Stimulated activated CD4-positive, alpha-beta T cell treated with anti-CD3 and anti-CD28 coated beads, Interleukin-1b, Interleukin-23, amount 100 ng/mL, for 1 hour (primary cell): ENCODE results near the gene OSTN.
"Not testable (repeated sequence)": the region's sequence is repeated elsewhere in the genome, so short reads cannot be mapped to it uniquely, and the experiment has no call there.

ENCODE experiments used
- DNase-seq, 2 donors: peaks; one replicate each; pipeline ENCODE4 v3.0.0-alpha.2; 2020; ENCODE audit warnings: low read depth in 2 of 2

OSTN gene

DNA sequence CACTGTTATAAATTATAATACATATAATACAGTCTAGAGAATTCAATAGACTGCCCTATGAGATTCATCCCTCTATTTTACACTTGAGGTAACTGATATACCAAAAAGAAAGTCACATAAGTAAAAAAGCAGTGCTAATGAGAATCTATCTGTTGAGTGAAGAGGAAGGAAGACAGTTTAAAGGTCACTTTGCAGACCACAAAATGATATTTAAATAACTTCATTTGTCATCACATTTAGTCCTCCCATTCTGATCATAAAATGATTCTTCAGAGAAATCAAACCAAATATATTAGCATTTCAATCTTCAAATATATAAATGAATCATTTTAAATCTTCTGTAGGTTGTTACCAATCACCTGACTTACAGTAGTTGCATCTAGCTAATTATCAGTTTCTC lies 69.7 kb downstream of the OSTN start:
- DNase-seq, result no peak

DNA sequence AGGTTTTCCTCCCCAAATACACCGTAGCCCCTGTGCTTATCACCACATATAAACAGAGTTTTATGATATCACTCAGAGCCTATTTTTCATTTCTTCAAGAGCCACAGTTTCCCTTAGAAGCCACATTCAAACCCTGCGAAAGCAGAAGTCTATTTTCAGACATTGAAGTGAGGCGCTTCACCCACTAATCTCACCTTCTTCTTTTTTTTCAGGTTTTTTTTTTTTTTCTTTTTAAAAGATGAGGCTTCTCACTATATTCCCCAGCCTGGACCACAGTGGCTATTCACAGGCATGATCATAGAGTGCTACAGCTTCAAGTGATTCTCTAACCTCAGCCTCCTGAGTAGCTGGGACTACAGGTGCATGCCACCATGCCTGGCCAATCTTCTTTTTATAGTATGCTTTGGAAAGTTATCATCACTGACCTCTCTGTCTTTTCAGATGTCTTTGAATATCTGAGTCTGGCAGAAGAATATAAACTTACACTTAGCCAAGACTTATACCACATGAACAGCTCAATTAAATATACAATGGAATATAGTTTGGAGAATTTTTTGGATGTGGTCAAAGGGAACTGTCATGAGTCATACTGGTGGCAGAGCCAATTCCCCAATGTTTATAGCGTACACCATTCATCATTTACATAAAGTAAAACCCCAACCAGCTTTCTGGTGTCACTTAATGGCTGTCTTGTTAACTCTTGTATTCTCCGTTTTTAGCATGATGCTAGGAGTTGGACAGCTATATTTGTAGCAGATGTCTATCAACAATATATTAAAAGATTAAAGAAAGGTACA lies 70.4 kb downstream of the OSTN start:
- no peak for DNase-seq

GRCh38 chr3:191275244-191275643 lies 76.2 kb downstream of the OSTN start:
- not testable (repeated sequence) for DNase-seq

- DNase-seq, result no peak
Observed at GRCh38 chr3:191275751-191276150, 76.7 kb downstream of the OSTN start.

DNA sequence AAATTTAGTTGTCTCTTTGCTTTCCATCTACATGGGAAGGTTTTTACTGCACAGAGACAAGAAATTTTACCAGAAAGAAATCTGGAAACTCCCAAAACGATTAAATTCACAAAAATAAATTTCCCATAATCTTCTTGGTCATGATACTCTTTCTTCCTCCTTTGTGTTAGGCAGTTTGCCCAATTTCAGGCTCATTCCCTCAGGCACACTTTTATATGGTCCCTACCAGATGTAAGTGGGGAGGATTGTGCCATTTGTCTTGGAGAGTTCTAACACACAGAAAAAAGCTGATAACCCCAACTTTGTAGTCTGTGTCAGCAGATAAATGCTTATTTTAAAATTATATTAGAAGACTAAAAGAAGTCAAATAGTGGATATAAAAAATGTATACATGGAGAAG lies 81.1 kb downstream of the OSTN start:
- no peak for DNase-seq

GRCh38 chr3:191280882-191281281 lies 81.8 kb downstream of the OSTN start:
- DNase-seq, result no peak

DNA sequence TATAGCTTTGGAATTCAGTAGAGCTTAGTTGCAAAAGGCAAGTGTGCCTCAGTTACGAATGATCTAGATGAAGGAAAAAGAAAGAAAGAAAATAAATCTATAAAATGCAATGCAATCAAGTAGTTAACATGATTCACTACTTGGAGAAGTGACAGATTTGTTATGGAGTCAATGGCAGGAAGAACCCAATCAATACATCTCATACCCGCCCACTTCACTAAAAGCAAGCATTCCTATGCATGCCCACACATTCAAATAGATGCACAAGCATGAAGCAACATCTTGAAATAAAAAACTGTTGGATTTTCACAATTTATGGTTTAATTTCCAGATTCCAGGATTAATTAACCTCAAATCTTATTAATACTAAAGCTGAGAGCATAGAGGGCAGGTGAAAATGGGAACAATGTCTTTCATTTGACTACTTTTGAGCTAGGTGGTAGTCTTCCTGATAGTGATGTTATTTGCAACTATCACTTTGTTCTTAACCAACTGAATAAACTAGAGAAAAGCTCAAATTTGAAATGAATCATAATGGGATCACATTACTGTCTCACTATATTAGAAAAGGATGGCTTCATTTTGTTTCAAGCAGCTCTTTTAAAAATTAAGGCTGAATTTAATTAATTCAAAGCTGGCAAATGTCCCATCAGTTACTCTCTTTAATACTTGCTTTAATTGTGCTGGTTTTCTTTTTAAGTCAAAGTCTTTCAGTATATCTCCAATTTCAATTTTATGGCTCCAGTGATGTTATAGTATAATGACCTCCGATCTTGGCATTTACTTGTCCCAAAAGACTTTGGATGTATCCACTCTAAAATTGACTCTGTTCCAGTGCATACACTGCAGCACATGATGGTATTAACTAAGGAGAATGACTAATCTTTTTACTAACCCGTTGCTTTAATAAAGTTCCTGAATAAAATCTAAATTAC lies 83.5 kb downstream of the OSTN start:
- no peak for DNase-seq

DNA sequence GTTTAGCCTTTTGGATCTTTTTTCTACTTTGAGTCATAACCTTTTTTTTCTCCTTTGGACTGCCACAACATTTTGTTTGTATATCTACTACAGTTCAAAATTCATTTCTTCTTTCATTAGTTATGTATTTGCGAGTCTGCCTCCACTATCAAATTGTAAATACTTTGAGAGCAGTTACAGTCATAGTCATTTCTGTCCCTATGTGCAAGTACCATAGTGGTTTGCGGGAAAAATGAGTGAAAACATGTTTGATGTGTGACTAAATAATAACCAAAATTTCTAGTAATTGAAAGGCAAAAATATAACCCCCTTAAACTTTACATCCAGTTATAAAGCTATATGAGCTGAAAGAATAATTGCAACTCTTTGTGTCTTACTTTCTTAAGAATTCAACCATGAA lies 84.4 kb downstream of the OSTN start:
- no peak for DNase-seq

- DNase-seq, result no peak
Observed at GRCh38 chr3:191290311-191291025, 91.4 kb downstream of the OSTN start.

- no peak for DNase-seq
Observed at GRCh38 chr3:191292243-191293015, 93.4 kb downstream of the OSTN start.

DNA sequence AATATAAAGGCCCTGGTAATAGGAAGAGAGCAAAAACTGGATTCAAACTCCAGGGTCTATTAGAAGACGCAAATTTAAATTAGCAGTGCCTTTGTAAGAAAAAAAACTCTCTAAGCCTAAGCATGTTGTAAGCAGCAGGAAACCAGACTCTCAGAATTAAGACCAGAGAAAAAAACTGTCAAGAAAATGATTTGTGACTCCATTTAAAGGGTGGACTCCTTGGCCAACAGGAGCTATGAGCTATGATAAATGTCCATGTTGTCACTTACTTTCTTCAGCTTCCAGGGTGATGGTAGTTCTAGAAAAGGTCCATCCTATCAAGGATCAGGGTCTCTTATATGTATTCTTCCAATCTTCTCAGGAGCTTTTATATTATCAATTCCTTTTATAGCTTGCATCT lies 95.2 kb downstream of the OSTN start:
- DNase-seq, result no peak

DNA sequence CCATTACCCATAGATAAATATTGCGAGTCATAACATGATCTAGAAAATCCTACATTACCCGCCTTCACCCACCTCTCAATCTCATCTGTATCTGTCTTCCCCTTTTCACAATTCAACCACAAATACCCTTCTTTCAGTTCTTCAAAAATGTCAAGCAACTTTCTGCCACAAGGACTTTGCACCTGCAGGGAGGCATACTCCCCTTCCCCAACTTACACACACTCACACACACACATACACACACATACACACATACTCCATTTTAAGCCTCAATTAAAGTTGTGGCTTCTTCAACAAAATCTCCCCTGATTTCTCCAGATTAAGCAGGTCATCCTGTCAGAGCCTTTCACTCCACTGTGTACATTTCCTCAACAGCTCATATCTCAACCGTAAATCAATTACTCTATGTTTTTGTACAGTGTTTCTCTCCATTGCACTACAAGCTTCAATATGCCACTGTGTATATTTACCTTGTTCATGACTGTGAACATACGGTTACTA lies 97.0 kb downstream of the OSTN start:
- no peak for DNase-seq

GRCh38 chr3:191298846-191299245 lies 99.8 kb downstream of the OSTN start:
- DNase-seq, result no peak

DNA sequence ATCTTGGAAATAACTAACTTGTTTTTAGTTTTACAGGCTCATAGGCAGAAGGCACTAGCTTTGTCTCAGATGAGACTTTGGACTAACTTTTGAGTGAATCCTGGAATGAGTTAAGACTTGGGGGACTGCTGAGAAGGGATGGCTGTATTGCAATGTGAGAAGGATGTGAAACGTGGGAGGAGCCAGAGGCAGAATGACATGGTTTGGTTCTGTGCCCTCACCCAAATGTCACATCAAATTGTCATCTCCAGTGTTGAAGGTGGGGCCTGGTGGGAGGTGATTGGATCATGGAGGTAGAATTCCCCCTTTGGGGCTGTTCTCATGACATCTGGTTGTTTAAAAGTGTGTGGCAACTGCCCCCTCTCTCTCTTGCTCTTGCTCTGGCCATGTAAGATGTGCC lies 101.4 kb downstream of the OSTN start:
- DNase-seq, result no peak

GRCh38 chr3:191301017-191301416 lies 102.0 kb downstream of the OSTN start:
- DNase-seq, result no peak

- no peak for DNase-seq
Observed at GRCh38 chr3:191301782-191302411, 102.9 kb downstream of the OSTN start.

DNA sequence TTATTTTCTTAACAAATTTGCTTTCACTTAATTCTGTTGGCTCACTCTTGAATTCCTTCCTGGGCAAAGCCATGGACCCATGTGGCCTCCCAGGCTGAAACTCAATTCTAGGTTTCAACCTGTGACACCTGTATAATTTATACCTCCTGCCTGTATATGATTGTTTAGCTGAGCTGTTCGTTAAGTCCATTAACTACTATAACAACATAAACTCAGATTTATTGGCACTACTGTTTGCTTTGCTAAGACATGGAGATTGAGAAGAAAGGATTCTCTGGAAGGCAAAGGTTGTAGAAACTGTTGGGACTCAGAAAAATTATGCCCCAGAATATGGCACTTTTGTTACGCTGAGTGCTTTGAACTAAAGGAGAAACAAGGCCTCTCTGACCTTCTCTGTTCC lies 103.4 kb downstream of the OSTN start:
- DNase-seq, result no peak

- DNase-seq, result no peak
Observed at GRCh38 chr3:191303596-191303995, 104.6 kb downstream of the OSTN start.

- DNase-seq, result no peak
Observed at GRCh38 chr3:191306428-191306827, 107.4 kb downstream of the OSTN start.

DNA sequence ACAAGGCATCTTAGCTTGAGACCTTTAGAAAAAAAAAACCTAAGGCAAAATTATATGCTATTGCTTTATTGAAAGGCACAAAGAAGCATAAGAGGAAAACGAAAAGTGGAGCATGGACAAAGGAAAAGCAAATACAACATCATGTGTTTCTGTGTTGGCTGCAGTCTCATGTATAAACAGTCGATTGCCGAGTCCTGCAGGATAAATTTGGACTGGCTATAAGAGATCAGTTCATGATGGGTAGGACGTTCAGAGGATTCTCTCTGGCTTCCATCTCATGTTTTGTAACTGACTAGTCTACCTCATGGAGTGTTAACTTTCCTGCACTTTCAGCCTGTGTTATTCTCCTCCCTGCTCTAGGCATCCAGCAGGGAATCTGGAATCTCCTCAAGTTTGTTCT lies 108.3 kb downstream of the OSTN start:
- no peak for DNase-seq

- DNase-seq, result no peak
Observed at GRCh38 chr3:191313296-191313695, 114.3 kb downstream of the OSTN start.
